Upper lobe of left lung (tissue), 6 donors: Measurements from ENCODE around the gene TPRG1. TPM values are rescaled to one million over a fixed set of nuclear protein-coding genes. Genes with fewer than 3 reads are reported as not detected.

Source experiments
- ATAC-seq, 2 donors: fragments of 200-7000 bp; cut with Tn5 transposase; one replicate each; pipeline ENCODE4 v1.9.1; 2022; ENCODE audit warnings: mild to moderate bottlenecking in 2 of 2, moderate library complexity in 2 of 2; ENCODE audit not compliant: low FRiP score in 2 of 2
- DNase-seq, 2 donors: peaks; one replicate each; pipeline ENCODE4 v3.0.0-alpha.2; 2019 to 2020
- H3K27ac ChIP-seq, 4 donors: fragments of 200-600 bp; sonication (generic); one replicate each; pipeline ENCODE4 v1.5.1; 2016 to 2019
- H3K27me3 ChIP-seq, 4 donors: fragments of 200-600 bp; sonication (generic); one replicate each; pipeline ENCODE4 v1.5.1; 2017 to 2019
- H3K36me3 ChIP-seq, 4 donors: fragments of 200-600 bp; sonication (generic); one replicate each; pipeline ENCODE4 v1.5.1; 2016 to 2019
- H3K4me1 ChIP-seq, 4 donors: fragments of 200-600 bp; sonication (generic); one replicate each; pipeline ENCODE4 v1.5.1; 2018 to 2019
- H3K4me3 ChIP-seq, 4 donors: fragments of 200-600 bp; sonication (generic); one replicate each; pipeline ENCODE4 v1.5.1; 2017 to 2019; ENCODE audit warnings: mild to moderate bottlenecking in 2 of 4, moderate library complexity in 1 of 4
- H3K9me3 ChIP-seq, 4 donors: fragments of 200-600 bp; sonication (generic); one replicate each; pipeline ENCODE4 v1.5.1; 2018 to 2019
- CTCF ChIP-seq, 6 experiments: fragments of 450-650 bp in 4 of 6; fragments of 200-600 bp in 2 of 6; sonication (generic) in 2 of 6; IDR thresholded peaks; one replicate each; pipeline ENCODE4 v1.5.1; 2016 to 2019; ENCODE audit warnings: antibody characterized with exemption in 6 of 6
- EP300 ChIP-seq, 4 donors: sonication (generic); formaldehyde crosslinking; IDR thresholded peaks; one replicate each; pipeline ENCODE4 v1.5.1; 2017; ENCODE audit warnings: antibody characterized with exemption in 4 of 4, control low read depth in 2 of 4
- POLR2A ChIP-seq, 4 donors: fragments of 450-650 bp; IDR thresholded peaks; one replicate each; pipeline ENCODE4 v1.5.1; 2016 to 2017; ENCODE audit warnings: antibody characterized with exemption in 4 of 4, mild to moderate bottlenecking in 2 of 4
- POLR2AphosphoS5 ChIP-seq, 2 donors: sonication (generic); formaldehyde crosslinking; IDR thresholded peaks; one replicate each; pipeline ENCODE4 v1.5.1; 2017; ENCODE audit warnings: antibody characterized with exemption in 2 of 2
- WGBS, 2 donors: methylation state at CpG; one replicate each; pipeline ENCODE4 v1.1.5; 2017 to 2018; 5-methylcytosine and 5-hydroxymethylcytosine counted together
- total RNA-seq, 6 donors: library from RNA; depleted of rRNA in 4 of 6; stranded (reverse); fragments of >200 nt in 4 of 6; gene quantifications; one replicate each; pipeline versions ENCODE4 v1.1.0 to v1.2.1, GENCODE V29; 2016 to 2021
- donor health status: DM: no; HTN: no; CAD: no; lungs with moderate emphysema.
- donor health status: DM: no; HTN: yes; CAD: no; lungs with severe emphysema.

TPRG1 gene
- total RNA-seq, 6 donors from 2014 or later: 12.8 to 76.5 (median 25.9) TPM

- ATAC-seq (peak; percentile 75 to 95), DNase-seq (peak in 1 of 2 donors; percentile 91)
- no peak overlapping the region for H3K4me3 ChIP-seq
- H3K9me3 ChIP-seq: no peaks in the 10 kb centered on the region
- peak overlapping the region; percentile 36 to 56 (median 54) for H3K27ac ChIP-seq
- peak in 1 of 4 donors; percentile 88 for TF ChIP-seq EP300 (IDR thresholded peaks at IDR 0.05)
- no peak for TF ChIP-seq CTCF (IDR thresholded peaks at IDR 0.05)
- TF ChIP-seq POLR2A (IDR thresholded peaks at IDR 0.05): no peak
- peak; percentile 15 to 49 for TF ChIP-seq POLR2AphosphoS5 (IDR thresholded peaks at IDR 0.05)
- no peaks in the 10 kb centered on the region for H3K36me3 ChIP-seq
- peaks cover 0 to 8% (median 3%) of the 10 kb centered on the region in 4 donors for H3K4me1 ChIP-seq
- 42 to 69% methylated on average over 5 of the region's 5 CpGs for WGBS, 2 donors
- no peaks in the 10 kb centered on the region for H3K27me3 ChIP-seq
These were observed 4.6 kb upstream of the TPRG1 start for GRCh38 chr3:189167027-189167766.

- ATAC-seq (no peak), DNase-seq (no peak)
- TF ChIP-seq POLR2AphosphoS5 (IDR thresholded peaks at IDR 0.05) (no peak), POLR2A (IDR thresholded peaks at IDR 0.05) (no peak), EP300 (IDR thresholded peaks at IDR 0.05) (no peak), CTCF (IDR thresholded peaks at IDR 0.05) (no peak)
These were observed 3.1 kb upstream of the TPRG1 start for GRCh38 chr3:189168711-189169110.

GRCh38 chr3:189169728-189170127, 2.0 kb upstream of the TPRG1 start:
- 94% methylated on average over 6 of the region's 6 CpGs for WGBS, 2 donors
- TF ChIP-seq EP300 (IDR thresholded peaks at IDR 0.05): no peak
- no peak for TF ChIP-seq POLR2A (IDR thresholded peaks at IDR 0.05)
- no peak for TF ChIP-seq POLR2AphosphoS5 (IDR thresholded peaks at IDR 0.05)
- TF ChIP-seq CTCF (IDR thresholded peaks at IDR 0.05): no peak
- Histone ChIP-seq H3K27me3 (no peaks in the 10 kb centered on the region), H3K36me3 (no peaks in the 10 kb centered on the region), H3K9me3 (no peaks in the 10 kb centered on the region), H3K27ac (no peak overlapping the region), H3K4me3 (no peak overlapping the region), H3K4me1 (peaks cover 0 to 8% (median 3%) of the 10 kb centered on the region in 4 donors)
- DNase-seq (no peak), ATAC-seq (no peak)

More at GRCh38 chr3:189168711-189169110, 3.1 kb upstream of the TPRG1 start:
- no peaks in the 10 kb centered on the region for H3K27me3 ChIP-seq
- H3K9me3 ChIP-seq: no peaks in the 10 kb centered on the region
- no peaks in the 10 kb centered on the region for H3K36me3 ChIP-seq
- no peak overlapping the region for H3K27ac ChIP-seq
- H3K4me1 ChIP-seq: peaks cover 0 to 8% (median 3%) of the 10 kb centered on the region in 4 donors
- H3K4me3 ChIP-seq: no peak overlapping the region
- 93 to 100% methylated on average over 1 of the region's 1 CpG for WGBS, 2 donors

- H3K27me3 ChIP-seq: no peaks in the 10 kb centered on the region
- H3K27ac ChIP-seq: no peak overlapping the region
- no peak overlapping the region for H3K4me3 ChIP-seq
- WGBS, 2 donors: 36 to 41% methylated on average over 7 of the region's 7 CpGs
- no peaks in the 10 kb centered on the region for H3K36me3 ChIP-seq
- ATAC-seq (no peak), DNase-seq (no peak)
- H3K9me3 ChIP-seq: no peaks in the 10 kb centered on the region
- peaks cover 0 to 8% (median 3%) of the 10 kb centered on the region in 4 donors for H3K4me1 ChIP-seq
- TF ChIP-seq POLR2AphosphoS5 (IDR thresholded peaks at IDR 0.05) (no peak), EP300 (IDR thresholded peaks at IDR 0.05) (no peak), POLR2A (IDR thresholded peaks at IDR 0.05) (no peak), CTCF (IDR thresholded peaks at IDR 0.05) (no peak)
These were observed 1.2 kb upstream of the TPRG1 start for GRCh38 chr3:189170559-189170958.
